Superior temporal gyrus (tissue), 1 donor: ENCODE results near the gene FGF12.

Experiments
- DNase-seq: peaks from one replicate; pipeline ENCODE4 v3.0.0-alpha.2; 2016; ENCODE audit errors: extremely low spot score

FGF12 gene

GRCh38 chr3:192121923-192122322 is 605.4 kb downstream of the FGF12 start:
- DNase-seq = no peak

GRCh38 chr3:192108820-192109219 is 618.5 kb downstream of the FGF12 start:
- no peak for DNase-seq

GRCh38 chr3:192106543-192106942 is 620.8 kb downstream of the FGF12 start:
- no peak for DNase-seq

DNA sequence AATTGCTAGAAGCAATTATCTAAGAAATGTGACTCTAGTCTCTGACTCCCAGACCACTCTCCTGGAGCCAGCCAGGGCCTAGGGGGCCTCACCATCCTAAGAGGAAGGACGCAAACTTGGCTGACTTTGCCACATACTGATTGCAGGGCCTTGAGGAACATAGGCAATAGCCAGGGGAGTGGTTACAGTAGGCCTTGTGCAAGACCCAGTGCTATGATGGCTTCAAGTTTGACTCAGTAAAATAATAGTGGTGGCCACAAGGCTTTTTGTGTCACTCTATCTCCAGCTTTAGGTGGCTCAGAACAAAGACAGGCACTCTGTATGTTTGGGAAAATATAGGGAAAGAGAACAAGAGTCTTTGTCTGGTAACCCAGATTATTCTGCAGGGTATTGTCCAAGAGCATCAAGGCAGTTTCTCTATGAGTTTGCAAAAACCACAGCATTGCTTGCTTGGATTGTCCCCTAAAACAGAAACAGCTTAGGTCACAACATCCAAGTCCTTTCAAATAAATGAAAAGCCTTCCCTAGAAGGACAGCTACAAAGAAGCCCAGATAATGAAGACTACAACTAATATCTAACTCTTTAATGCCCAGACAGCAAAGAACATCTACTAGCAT is 634.8 kb downstream of the FGF12 start:
- DNase-seq = no peak

DNA sequence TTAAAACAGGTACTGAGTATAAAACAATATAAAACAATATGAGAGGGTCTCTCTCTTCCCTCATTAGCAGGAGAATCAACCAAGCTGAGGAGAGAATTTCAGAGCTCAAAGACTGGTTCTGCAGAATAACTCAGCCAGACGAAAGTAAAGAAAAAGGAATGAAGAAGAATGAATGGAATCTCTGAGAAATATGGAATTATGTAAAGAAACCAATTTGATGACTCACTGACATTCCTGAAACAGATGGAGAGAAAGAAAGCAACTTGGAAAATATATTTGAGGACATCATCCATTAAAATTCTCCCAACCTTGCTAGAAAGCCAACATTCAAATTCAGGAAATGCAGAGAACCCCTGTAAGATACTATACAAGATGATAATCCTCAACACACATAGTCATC is 635.5 kb downstream of the FGF12 start:
- DNase-seq = no peak

DNA sequence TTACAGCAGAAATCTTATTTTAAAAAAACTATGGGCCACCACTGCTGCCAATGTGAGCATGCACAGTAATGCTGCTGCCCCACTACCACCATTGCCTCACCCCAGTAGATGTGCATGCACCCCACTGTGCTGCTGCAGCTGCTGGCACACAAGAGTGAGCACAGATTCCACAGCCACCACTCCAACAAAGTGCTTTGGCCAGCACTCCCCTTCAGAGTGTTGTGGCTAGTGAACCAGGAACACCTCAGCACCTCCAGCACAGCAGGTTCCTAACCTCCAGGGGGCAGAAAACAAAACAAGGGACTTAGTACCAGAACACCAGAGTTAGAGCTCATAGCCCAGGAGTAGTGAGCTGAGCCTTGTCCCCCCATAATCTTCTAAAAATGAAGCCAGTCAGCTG is 636.8 kb downstream of the FGF12 start:
- DNase-seq = no peak
